Measurements from ENCODE around the gene TSHZ2.

- TF ChIP-seq GATA3 (IDR thresholded peaks at IDR 0.05; ENCODE audit: low read depth, low read length), result no peak
- no peak for TF ChIP-seq GATA2 (IDR thresholded peaks at IDR 0.05; ENCODE audit: low read depth, low read length)
Measured at GRCh38 chr20:53023732-53024520, 51.8 kb downstream of the TSHZ2 start.
